Activated T-helper 17 cell treated with anti-CD3 and anti-CD28 coated beads, Interleukin-2, amount 50 U/mL, for 72 hours (primary cell): Measurements from ENCODE around the gene ATG7. TPM values are rescaled to one million over a fixed set of nuclear protein-coding genes. Genes with fewer than 3 reads are reported as not detected.
"Not testable (repeated sequence)": the region's sequence is repeated elsewhere in the genome, so short reads cannot be mapped to it uniquely, and the experiment has no call there.

Experiments used
- ATAC-seq: fragments of 150-1000 bp; cut with Tn5 transposase; replicated peaks from 2 replicates; pipeline ENCODE4 v1.10.0; 2021; ENCODE audit warnings: mild to moderate bottlenecking, moderate library complexity
- H3K27ac Mint-ChIP-seq: one replicate; pipeline ENCODE4 v1.8.0; 2022; ENCODE audit warnings: mixed read lengths
- H3K27me3 Mint-ChIP-seq: one replicate; pipeline ENCODE4 v1.8.0; 2022; ENCODE audit warnings: mixed read lengths
- H3K36me3 Mint-ChIP-seq: one replicate; pipeline ENCODE4 v1.8.0; 2022; ENCODE audit warnings: low read depth, mild to moderate bottlenecking, mixed read lengths
- H3K4me1 Mint-ChIP-seq: one replicate; pipeline ENCODE4 v1.8.0; 2022; ENCODE audit warnings: mixed read lengths
- H3K4me3 Mint-ChIP-seq: one replicate; pipeline ENCODE4 v1.8.0; 2022; ENCODE audit warnings: mild to moderate bottlenecking, mixed read lengths
- H3K9me3 Mint-ChIP-seq: one replicate; pipeline ENCODE4 v1.8.0; 2022; ENCODE audit warnings: mixed read lengths
- total RNA-seq, 2 donors: library from RNA; stranded (reverse); gene quantifications; one replicate each; pipeline ENCODE4 v1.2.3, GENCODE V29; 2022

ATG7 gene
- total RNA-seq, 2 donors from 2014 or later: 34.6 to 37.7 TPM

GRCh38 chr3:11441346-11441745 lies 169.1 kb downstream of the ATG7 start:
- not testable (repeated sequence) for H3K4me1 Mint-ChIP-seq, H3K36me3 Mint-ChIP-seq, H3K4me3 Mint-ChIP-seq, ATAC-seq, H3K27me3 Mint-ChIP-seq, H3K9me3 Mint-ChIP-seq, H3K27ac Mint-ChIP-seq

DNA sequence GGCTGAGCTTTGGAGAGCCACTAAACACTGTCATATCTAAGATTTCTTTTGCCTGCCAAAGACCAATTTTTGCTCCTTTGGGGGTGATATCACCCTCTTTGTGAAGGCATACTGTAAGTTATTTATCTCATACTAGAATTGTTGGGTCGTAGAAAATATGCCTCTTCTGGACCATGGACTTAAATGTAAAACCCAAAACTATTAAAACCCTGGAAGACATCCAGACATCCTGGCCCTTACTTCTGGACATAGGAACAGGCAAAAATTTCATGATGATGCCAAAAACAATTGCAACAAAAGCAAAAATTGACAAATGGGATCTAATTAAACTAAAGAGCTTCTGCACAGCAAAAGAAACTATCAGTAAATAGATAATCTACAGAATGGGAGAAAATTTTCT lies 172.2 kb downstream of the ATG7 start:
- H3K9me3 Mint-ChIP-seq: no peaks in the 10 kb centered on the region
- no peaks in the 10 kb centered on the region for H3K4me1 Mint-ChIP-seq
- no peak for ATAC-seq
- H3K4me3 Mint-ChIP-seq: no peak overlapping the region
- no peak overlapping the region for H3K27ac Mint-ChIP-seq
- no peaks in the 10 kb centered on the region for H3K36me3 Mint-ChIP-seq
- no peaks in the 10 kb centered on the region for H3K27me3 Mint-ChIP-seq

GRCh38 chr3:11445193-11445592 lies 173.0 kb downstream of the ATG7 start:
- H3K36me3 Mint-ChIP-seq, H3K27ac Mint-ChIP-seq, ATAC-seq, H3K4me1 Mint-ChIP-seq, H3K4me3 Mint-ChIP-seq, H3K27me3 Mint-ChIP-seq, H3K9me3 Mint-ChIP-seq: not testable (repeated sequence)

DNA sequence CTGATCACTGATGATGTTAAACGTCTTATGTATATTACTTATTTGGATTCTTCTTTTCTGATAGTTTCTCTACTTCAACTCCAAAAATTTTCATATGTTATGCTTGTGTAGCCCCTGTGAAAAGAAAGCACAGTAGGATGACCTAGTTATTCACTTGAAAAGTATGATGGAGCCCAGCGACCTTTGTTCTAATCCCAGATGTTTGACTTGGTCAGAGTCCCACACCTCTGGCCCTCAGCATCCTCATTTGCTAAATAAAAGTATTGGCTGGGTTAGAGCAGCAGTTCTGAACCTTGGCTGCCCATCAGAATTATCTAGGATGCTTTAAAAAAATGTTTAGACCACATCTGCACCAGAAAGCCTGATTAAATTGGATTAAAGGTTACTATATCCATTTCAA lies 173.7 kb downstream of the ATG7 start:
- Mint-ChIP-seq H3K27ac (no peak overlapping the region), H3K9me3 (no peaks in the 10 kb centered on the region), H3K4me3 (no peak overlapping the region), H3K27me3 (no peaks in the 10 kb centered on the region), H3K4me1 (no peaks in the 10 kb centered on the region), H3K36me3 (peaks cover 7% of the 10 kb centered on the region)
- no peak for ATAC-seq

DNA sequence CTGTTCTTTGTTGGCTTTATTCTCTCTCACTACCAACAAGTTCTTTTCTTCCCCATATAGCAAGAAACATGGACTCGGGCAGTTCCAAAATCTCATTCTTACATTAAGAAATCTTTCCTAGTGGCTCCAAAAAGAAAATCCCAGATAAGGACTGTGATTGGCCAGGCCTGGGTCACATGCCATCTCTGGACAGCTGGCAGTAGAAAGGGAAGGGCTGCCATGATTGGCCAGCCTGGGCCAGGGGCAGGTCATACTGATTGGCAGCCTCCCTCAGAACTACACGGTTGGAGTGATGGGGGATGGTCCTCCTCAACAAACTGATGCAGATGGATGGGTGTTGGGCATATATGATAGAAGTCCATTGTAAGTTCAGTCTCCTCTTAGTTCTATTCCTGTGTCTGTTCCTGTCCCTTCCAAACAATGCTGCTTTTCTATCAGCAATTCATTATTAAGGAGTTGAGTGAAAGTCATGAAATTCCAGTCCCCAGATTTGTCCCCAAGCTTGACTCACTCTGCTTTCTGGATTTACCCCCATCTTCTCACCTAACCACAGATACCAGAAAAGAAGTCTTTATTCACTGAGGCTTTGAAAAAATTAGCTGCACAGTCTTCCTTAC lies 175.5 kb downstream of the ATG7 start:
- Mint-ChIP-seq H3K4me1 (no peaks in the 10 kb centered on the region), H3K36me3 (peaks cover 8% of the 10 kb centered on the region), H3K9me3 (no peaks in the 10 kb centered on the region), H3K4me3 (no peak overlapping the region), H3K27ac (no peak overlapping the region), H3K27me3 (no peaks in the 10 kb centered on the region)
- no peak for ATAC-seq

- H3K27ac Mint-ChIP-seq: no peak overlapping the region
- H3K27me3 Mint-ChIP-seq: no peaks in the 10 kb centered on the region
- no peaks in the 10 kb centered on the region for H3K9me3 Mint-ChIP-seq
- peaks cover 8% of the 10 kb centered on the region for H3K36me3 Mint-ChIP-seq
- no peak overlapping the region for H3K4me3 Mint-ChIP-seq
- no peaks in the 10 kb centered on the region for H3K4me1 Mint-ChIP-seq
- ATAC-seq: no peak
Measured at GRCh38 chr3:11450015-11450414, 177.8 kb downstream of the ATG7 start.

DNA sequence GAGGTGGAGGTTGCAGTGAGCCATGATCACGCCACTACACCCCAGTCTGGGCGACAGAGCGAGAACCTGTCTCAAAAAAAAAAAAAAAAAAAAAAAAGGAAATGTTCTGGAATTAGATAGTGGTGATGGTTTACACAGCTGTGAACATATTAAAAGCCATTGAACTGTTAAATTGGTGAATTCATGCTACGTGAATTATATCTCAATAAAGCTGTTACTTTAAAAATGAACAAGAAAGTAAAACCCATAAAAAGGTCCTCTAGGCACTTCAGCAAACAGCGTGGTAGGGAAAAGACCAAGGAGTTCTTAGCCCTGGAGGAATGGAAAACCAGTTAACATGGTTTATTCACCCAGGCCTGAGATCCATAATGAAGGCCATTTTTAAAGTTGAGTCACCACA lies 180.1 kb downstream of the ATG7 start:
- Mint-ChIP-seq H3K4me1 (no peaks in the 10 kb centered on the region), H3K27me3 (no peaks in the 10 kb centered on the region)

DNA sequence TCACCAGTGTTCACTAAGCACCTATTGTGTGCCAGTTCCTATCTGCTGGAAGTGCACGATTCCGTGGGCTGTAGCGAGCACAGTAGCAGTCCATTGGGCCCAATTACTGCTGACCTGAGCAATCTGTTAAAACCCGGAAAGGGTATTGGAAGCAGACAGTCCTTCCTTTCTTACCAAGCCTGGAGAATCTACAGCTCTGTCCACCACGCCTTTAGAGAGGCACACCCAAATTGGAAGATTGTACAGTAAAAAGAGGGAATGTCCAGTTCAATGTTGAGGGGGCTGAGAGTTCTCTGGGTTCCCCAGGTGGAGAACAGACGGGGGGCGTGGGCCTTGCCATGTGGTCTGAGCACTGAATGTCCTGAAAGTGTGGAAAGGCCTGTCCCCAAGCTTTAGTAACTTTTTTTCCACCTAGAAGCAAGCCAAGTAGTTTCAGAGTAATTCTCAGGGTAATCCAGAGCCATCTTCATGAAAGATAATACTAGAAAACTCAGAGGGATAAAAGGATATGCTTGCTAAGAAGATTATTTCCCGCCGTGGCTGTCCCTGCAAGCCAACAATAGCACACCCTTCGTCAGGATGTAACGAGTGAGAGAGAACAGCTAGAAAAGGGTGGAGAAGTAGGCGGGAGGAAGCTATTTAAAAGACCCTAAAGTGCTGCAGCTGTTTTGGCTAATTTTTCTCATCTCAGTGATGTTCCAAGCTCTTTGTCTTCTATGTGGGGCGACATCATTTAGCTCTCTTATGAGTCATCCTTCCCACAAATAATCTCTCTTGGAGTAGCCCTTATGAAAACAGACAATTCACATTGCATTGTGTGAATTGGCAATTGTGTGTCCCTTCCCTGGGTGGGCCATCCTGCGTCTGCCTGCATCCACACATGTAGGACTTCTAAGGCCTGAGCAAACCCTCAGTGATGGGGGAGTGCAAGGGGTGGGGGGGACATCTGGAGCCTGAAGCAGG lies 181.0 kb downstream of the ATG7 start:
- Mint-ChIP-seq H3K27ac (peak overlapping the region; percentile 23), H3K27me3 (no peaks in the 10 kb centered on the region), H3K9me3 (no peaks in the 10 kb centered on the region), H3K4me1 (no peaks in the 10 kb centered on the region), H3K36me3 (peaks cover 8% of the 10 kb centered on the region), H3K4me3 (no peak overlapping the region)
- no peak for ATAC-seq

More for the DNA sequence above, 180.1 kb downstream of the ATG7 start:
- ATAC-seq: no peak
- Mint-ChIP-seq H3K9me3 (no peaks in the 10 kb centered on the region), H3K36me3 (peaks cover 8% of the 10 kb centered on the region), H3K27ac (no peak overlapping the region), H3K4me3 (no peak overlapping the region)

GRCh38 chr3:11455956-11456355 lies 183.8 kb downstream of the ATG7 start:
- Mint-ChIP-seq H3K4me1 (no peaks in the 10 kb centered on the region), H3K36me3 (peaks cover under 1% of the 10 kb centered on the region), H3K27me3 (no peaks in the 10 kb centered on the region), H3K27ac (no peak overlapping the region), H3K9me3 (no peaks in the 10 kb centered on the region), H3K4me3 (no peak overlapping the region)
- ATAC-seq: no peak

- H3K4me1 Mint-ChIP-seq: peaks cover 2% of the 10 kb centered on the region
- no peaks in the 10 kb centered on the region for H3K9me3 Mint-ChIP-seq
- H3K4me3 Mint-ChIP-seq: no peak overlapping the region
- no peaks in the 10 kb centered on the region for H3K36me3 Mint-ChIP-seq
- H3K27me3 Mint-ChIP-seq: no peaks in the 10 kb centered on the region
- H3K27ac Mint-ChIP-seq: no peak overlapping the region
- ATAC-seq: no peak
Measured at GRCh38 chr3:11457135-11457534, 184.9 kb downstream of the ATG7 start.

- no peak overlapping the region for H3K4me3 Mint-ChIP-seq
- ATAC-seq: no peak
- H3K4me1 Mint-ChIP-seq: peaks cover 5% of the 10 kb centered on the region
- no peaks in the 10 kb centered on the region for H3K27me3 Mint-ChIP-seq
- no peaks in the 10 kb centered on the region for H3K36me3 Mint-ChIP-seq
- no peak overlapping the region for H3K27ac Mint-ChIP-seq
- H3K9me3 Mint-ChIP-seq: no peaks in the 10 kb centered on the region
Measured at GRCh38 chr3:11459186-11459824, 187.1 kb downstream of the ATG7 start.

- no peaks in the 10 kb centered on the region for H3K9me3 Mint-ChIP-seq
- H3K27me3 Mint-ChIP-seq: no peaks in the 10 kb centered on the region
- no peak overlapping the region for H3K4me3 Mint-ChIP-seq
- no peak for ATAC-seq
- no peaks in the 10 kb centered on the region for H3K36me3 Mint-ChIP-seq
- peaks cover 5% of the 10 kb centered on the region for H3K4me1 Mint-ChIP-seq
- H3K27ac Mint-ChIP-seq: no peak overlapping the region
Measured at GRCh38 chr3:11461226-11461625, 189.0 kb downstream of the ATG7 start.

DNA sequence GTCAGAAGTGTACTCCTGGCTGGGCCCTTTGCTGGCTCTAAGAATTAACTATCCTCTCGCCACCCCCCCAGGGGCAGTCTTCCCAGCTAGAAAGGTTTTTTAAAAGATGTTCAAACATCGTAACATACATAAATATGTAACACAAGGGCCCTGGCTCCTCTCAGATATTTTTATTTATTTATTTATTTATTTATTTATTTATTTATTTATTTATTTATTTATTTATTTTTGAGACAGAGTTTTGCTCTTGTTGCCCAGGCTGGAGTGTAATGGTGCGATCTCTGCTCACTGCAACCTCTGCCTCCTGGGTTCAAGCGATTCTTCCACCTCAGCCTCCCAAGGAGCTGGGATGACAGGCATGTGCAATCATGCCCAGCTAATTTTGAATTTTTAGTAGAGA lies 190.5 kb downstream of the ATG7 start:
- ATAC-seq, H3K9me3 Mint-ChIP-seq: not testable (repeated sequence)

GRCh38 chr3:11463591-11463990 lies 191.4 kb downstream of the ATG7 start:
- Mint-ChIP-seq H3K9me3 (no peaks in the 10 kb centered on the region), H3K27ac (no peak overlapping the region), H3K27me3 (no peaks in the 10 kb centered on the region), H3K36me3 (no peaks in the 10 kb centered on the region), H3K4me3 (no peak overlapping the region), H3K4me1 (peaks cover 5% of the 10 kb centered on the region)
- ATAC-seq: no peak

More for the DNA sequence above, 190.5 kb downstream of the ATG7 start:
- not testable (repeated sequence) for H3K27me3 Mint-ChIP-seq, H3K27ac Mint-ChIP-seq, H3K4me1 Mint-ChIP-seq, H3K4me3 Mint-ChIP-seq, H3K36me3 Mint-ChIP-seq

DNA sequence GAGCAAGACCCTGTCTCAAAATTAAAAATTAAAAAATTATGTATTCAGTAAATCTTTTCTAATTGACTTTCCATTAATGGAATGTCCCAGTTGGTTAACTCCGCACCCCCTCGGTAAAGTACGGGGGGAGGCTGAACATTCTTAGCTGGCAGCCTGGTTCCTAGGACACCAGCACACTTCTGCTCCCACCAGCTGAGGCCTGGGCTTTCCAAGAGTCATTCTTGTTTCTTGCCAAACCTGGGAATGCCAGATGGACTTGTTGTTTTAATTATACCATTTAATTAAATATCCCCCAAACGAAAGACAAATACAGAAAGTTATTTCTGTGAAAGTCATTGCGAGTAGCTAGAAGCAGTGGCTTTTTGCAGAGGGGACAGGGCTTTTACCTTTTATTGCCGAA lies 192.2 kb downstream of the ATG7 start:
- no peaks in the 10 kb centered on the region for H3K9me3 Mint-ChIP-seq
- H3K36me3 Mint-ChIP-seq: no peaks in the 10 kb centered on the region
- no peak overlapping the region for H3K4me3 Mint-ChIP-seq
- no peak overlapping the region for H3K27ac Mint-ChIP-seq
- no peaks in the 10 kb centered on the region for H3K27me3 Mint-ChIP-seq
- H3K4me1 Mint-ChIP-seq: peaks cover 5% of the 10 kb centered on the region
- ATAC-seq: no peak
